Measurements from ENCODE around the gene C12orf50.
A peak's percentile ranks its signal among the peaks of the same experiment; 100 is the strongest.
"Not testable (repeated sequence)": the region's sequence is repeated elsewhere in the genome, so short reads cannot be mapped to it uniquely, and the experiment has no call there.

Gene C12orf50

GRCh38 chr12:87985069-87985675 is 44.0 kb downstream of the C12orf50 start:
- DNase-seq: no peak

GRCh38 chr12:87982208-87982607 is 47.0 kb downstream of the C12orf50 start:
- DNase-seq: no peak

- no peak for DNase-seq
These were observed 47.7 kb downstream of the C12orf50 start for GRCh38 chr12:87981495-87981894.

- DNase-seq: no peak
These were observed 53.3 kb downstream of the C12orf50 start for GRCh38 chr12:87975879-87976278.

- peak; percentile 40 for DNase-seq
These were observed 61.3 kb downstream of the C12orf50 start for GRCh38 chr12:87967871-87968270.

- DNase-seq: no peak
These were observed 68.6 kb downstream of the C12orf50 start for GRCh38 chr12:87960566-87960965.

GRCh38 chr12:87954028-87954427 is 75.2 kb downstream of the C12orf50 start:
- DNase-seq: not testable (repeated sequence)

GRCh38 chr12:87953256-87953860 is 75.8 kb downstream of the C12orf50 start:
- peak; percentile 76 for DNase-seq

GRCh38 chr12:87952850-87953249 is 76.4 kb downstream of the C12orf50 start:
- no peak for DNase-seq

- no peak for DNase-seq
These were observed 77.0 kb downstream of the C12orf50 start for GRCh38 chr12:87952223-87952622.

- DNase-seq: no peak
These were observed 85.4 kb downstream of the C12orf50 start for GRCh38 chr12:87943762-87944161.

GRCh38 chr12:87943023-87943422 is 86.2 kb downstream of the C12orf50 start:
- no peak for DNase-seq

GRCh38 chr12:87939182-87939581 is 90.0 kb downstream of the C12orf50 start:
- DNase-seq: no peak

- DNase-seq: no peak
These were observed 94.0 kb downstream of the C12orf50 start for GRCh38 chr12:87935216-87935615.

GRCh38 chr12:87933991-87934390 is 95.2 kb downstream of the C12orf50 start:
- no peak for DNase-seq

- peak; percentile 31 for DNase-seq
These were observed 97.4 kb downstream of the C12orf50 start for GRCh38 chr12:87931812-87932211.

- no peak for DNase-seq
These were observed 98.6 kb downstream of the C12orf50 start for GRCh38 chr12:87930627-87931026.
